GM21825 (cell line): ENCODE data around the gene PLEKHJ1.

Experiments used
- ATAC-seq: cut with Tn5 transposase; IDR thresholded peaks from one replicate; pipeline ENCODE4 v1.9.1; 2021; ENCODE audit warnings: mild to moderate bottlenecking, moderate library complexity; ENCODE audit not compliant: unreplicated experiment

PLEKHJ1 gene

GRCh38 chr19:2270157-2270422 lies 34.0 kb upstream of the PLEKHJ1 start:
- ATAC-seq, result no peak

GRCh38 chr19:2269244-2270156 lies 33.4 kb upstream of the PLEKHJ1 start:
- ATAC-seq, result peak; percentile 44

GRCh38 chr19:2268861-2269243 lies 32.7 kb upstream of the PLEKHJ1 start:
- ATAC-seq, result no peak

GRCh38 chr19:2268480-2268830 lies 32.3 kb upstream of the PLEKHJ1 start:
- ATAC-seq, result no peak

GRCh38 chr19:2266183-2266993 lies 30.3 kb upstream of the PLEKHJ1 start:
- ATAC-seq, result peak; percentile 28

- no peak for ATAC-seq
Measured at GRCh38 chr19:2261438-2262172, 25.5 kb upstream of the PLEKHJ1 start.

- no peak for ATAC-seq
Measured at GRCh38 chr19:2260341-2260805, 24.2 kb upstream of the PLEKHJ1 start.

- no peak for ATAC-seq
Measured at GRCh38 chr19:2259336-2259735, 23.2 kb upstream of the PLEKHJ1 start.

GRCh38 chr19:2255982-2256685 lies 20.0 kb upstream of the PLEKHJ1 start, which contains the start of gene JSRP1:
Gene JSRP1 (minus strand): TSS chr19:2256417. CDS start chr19:2255314, 1,103 bp downstream.
- no peak for ATAC-seq

GRCh38 chr19:2255112-2255845 lies 19.1 kb upstream of the PLEKHJ1 start:
- no peak for ATAC-seq

- no peak for ATAC-seq
Measured at GRCh38 chr19:2254064-2254872, 18.1 kb upstream of the PLEKHJ1 start.

GRCh38 chr19:2253106-2254063 lies 17.3 kb upstream of the PLEKHJ1 start:
- ATAC-seq, result no peak

- no peak for ATAC-seq
Measured at GRCh38 chr19:2252797-2253105, 16.6 kb upstream of the PLEKHJ1 start.

- no peak for ATAC-seq
Measured at GRCh38 chr19:2252055-2252796, 16.1 kb upstream of the PLEKHJ1 start.

- ATAC-seq, result no peak
Measured at GRCh38 chr19:2251106-2252054, 15.3 kb upstream of the PLEKHJ1 start.

- ATAC-seq, result no peak
Measured at GRCh38 chr19:2250766-2251105, 14.6 kb upstream of the PLEKHJ1 start.
